C1 segment of cervical spinal cord (tissue), 14 donors: ENCODE measurements around the gene LIX1L.

Source experiments
- DNase-seq, 14 donors: peaks; one replicate each; lab custom pipeline; 2025; lab: John Stamatoyannopoulos, UW

Gene LIX1L

DNA sequence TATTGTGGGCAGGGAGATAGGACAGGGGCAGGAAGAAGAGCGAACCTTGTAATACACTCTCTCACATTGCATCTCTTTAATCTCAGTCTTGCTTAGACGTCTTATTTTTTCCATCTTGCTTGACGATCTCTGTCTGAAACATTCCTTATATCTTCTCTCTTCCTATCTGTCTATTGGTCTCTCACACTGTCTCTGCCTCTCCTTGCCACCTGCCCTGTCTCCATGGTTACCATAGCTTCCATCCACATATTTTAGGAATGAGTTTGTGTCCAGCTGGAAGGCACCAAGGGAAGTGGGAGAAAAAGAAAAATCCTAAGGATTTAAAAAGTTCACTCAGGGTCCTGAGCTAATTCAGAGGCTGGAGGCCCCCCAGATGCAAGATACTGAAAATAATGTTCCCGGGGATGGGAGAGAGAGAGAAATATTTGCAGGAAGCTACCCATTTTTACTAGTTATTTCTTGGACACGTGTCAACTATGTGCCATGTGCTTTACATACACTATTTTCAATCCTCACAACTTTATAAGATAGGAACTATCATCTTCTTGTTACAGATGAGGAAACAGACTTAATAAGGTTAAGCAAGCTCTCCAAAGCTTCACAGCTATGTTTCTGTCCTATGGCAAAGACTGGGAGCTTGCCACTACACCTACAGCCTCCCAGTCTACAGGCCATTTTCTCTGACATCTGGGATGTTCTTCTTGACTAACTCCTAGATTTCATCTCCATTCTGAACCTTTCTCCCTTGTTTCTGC is 5.6 kb upstream of the LIX1L start:
- DNase-seq = peak in 1 of 14 donors; percentile 81

DNA sequence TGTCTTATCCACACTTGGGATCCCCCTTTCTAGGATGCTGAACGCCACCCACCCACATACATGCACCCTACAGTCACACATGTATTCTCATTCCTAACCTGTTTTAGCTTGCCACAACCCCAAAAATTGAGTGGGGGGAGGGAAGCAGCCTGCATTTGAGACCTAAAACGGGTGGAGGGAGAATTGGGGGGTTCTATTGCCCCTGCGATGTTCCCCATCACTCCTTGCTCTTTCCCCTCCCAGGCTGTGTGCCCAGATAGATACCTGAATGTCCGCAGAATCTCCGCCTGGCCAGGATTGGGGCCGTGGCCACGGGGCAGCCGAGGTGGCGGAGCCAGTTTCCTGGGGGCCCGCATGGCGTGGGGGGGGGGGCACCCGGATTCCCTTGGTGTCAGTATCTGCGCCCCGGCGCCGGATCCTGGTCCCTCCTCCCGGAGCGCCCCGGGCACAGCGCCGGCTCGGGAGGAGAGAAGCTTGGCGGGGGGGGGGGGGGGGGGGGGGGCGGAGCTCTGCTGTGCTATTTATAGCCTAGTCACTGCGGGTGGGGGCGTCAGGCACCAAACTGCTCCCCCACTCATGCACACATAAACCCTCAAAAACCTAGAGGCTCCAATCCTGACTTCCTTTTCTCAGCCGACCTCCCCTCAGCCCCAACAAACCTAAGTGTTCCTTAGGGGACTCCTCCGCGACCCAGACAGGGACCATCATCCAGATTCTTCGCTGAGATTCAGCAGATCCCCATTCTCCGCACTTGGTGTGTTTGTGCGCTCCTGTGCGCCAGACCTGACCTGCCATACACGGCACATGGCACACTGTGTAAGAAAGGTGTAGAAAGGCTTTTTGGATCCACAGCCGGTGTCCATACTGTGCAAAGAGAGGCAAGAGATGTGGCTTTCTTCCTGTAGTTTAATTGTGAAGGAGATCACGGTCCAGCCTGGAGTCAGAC is 4.6 kb upstream of the LIX1L start:
- DNase-seq = peak in 12 of 14 donors; percentile 42 to 88 (median 66)

DNA sequence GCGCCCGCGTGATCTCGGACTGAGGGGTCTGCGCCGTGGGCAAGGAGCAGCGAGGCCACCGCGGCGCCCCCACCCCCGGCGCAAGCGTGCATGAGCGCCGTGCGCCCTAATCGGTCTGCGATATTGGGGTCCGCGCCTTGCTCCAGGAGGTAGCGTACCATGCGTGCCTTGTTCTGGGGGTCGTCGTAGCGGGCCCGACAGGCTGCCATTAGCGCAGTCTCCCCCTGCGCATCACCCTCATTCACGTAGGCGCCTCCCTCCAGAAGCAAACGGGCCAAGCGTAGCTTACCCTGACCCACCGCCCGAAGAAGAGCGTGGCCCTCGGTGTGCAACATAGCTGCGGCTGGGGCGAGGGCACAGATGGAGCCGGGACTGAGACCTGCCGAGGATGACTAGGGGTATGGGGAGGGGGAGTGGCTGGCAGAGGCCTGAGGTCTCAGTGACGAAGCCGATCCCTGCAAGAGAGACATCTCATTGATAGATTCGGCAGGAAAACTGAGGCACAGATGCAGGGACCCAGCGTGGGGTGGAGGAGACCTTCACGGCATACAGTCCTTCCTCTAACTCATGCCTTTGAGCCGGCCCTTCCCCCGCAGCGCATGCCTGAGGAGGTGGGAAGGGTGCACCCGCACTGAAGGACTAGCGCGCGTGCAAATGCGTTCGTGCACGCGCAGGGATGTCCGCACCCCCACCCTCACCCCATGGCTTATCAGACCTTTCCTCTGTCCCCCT is 3.8 kb upstream of the LIX1L start:
- peak in 8 of 14 donors; percentile 32 to 76 (median 46) for DNase-seq

DNA sequence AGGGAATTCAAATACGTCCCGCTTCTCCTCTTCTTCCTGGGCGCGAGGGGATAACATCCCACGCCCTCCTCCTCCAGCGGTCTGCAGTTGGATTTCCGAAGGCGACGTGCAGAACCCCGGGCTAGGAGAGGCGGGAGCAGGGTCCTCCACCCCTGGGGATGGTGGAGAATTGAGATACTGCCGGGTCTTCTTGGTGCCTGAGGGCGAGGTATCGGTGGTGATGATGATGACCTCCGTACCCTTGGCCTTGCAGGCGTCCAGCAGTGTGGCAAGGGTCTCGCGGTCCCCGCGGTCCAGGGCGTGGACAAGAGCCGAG is 3.2 kb upstream of the LIX1L start:
- peak in 1 of 14 donors; percentile 53 for DNase-seq

DNA sequence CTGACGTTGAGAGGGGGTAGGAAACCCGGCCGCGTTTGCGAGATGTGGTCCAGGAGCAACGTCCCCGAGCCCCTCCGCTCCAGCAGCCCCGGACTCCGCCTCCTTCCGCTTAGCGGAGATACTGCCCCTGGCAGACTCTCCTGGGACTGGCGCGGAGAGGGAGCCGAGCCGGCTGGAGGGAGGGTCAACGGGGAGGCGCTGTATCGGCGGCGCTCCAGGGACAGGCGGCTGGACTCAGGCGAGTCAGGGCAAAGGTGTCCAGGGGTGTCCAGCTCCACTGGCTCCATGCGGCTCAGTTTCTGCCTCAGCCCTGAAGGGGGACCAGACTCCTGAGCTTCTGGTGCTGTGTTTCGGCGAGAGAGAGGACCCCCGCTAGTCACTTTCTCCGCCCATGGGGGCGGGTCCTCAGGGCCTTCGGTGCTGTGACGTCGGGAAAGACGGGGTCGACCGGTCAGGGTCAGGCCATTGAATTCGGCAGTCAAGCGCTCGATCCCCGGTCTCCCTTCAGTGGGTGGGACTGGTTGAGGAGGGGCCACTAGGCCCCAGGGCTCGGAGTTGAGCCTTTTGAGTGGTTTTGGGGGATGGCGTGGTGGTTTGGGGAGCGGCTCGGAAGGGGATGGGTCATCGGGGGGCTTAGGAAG is 2.8 kb upstream of the LIX1L start:
- DNase-seq = peak in 12 of 14 donors; percentile 25 to 83 (median 69)

DNA sequence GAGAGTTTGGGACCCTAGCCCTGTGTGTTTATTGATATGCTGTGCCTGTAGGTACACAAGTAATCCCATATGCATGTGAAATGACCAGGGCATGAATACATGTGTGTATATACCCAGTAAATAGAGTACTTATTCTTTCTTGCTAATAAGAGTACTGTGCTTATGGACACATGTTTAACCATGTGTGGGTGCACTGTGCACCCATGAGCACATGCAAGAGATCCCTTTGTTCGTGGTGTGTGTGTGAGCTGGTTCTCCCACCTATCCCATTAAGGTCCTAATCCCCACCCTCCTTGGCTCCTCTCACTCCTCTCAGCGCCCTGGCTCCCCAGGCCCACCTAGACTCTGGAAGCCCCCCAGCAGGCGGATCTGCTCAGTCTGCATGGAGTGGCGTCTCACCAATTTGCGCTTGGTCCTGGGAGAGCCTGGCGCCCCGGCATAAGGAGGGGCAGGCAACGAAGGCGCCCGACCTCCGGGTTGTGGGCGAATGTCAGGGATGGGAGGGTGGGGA is 2.2 kb upstream of the LIX1L start:
- peak in 2 of 14 donors; percentile 35 to 50 for DNase-seq

DNA sequence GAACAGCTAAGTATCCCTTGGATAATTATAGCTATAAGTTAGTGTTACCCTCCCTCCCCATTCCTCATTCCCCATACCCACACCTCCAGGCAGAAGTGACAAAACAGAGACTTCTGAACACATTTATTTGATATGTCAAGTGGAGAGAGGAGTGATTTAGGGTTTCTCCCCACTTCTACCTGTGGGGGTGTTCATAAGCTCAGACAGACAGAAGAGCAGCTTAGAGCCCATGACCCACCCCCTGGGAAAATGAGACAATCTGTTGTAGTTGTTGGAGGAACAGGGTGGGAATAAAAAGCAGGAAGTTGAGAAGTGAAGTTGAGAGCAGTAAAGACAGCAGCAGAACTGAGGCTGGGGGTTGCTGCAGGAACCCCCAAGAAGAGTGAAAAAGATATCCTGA is 1.5 kb upstream of the LIX1L start:
- DNase-seq = peak in 1 of 14 donors; percentile 34

DNA sequence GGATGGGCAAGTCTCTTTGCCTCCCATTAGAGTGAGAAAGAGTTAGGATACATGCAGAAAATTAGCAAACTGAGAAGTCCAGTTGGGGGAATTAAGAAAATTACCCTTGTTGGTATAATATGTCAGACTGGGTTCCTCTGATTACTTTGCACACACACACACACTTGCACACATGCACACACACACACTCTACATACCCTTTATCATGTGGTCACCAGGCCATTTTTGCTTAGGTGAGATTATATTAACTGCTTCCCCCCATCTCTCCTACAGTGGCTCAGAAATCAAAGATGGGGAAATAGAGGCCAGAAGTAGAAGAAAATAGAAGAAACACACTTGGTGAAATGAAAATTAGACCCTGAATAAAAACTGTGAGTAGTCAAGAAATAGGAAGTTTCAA is 917 bp upstream of the LIX1L start:
- DNase-seq = no peak

DNA sequence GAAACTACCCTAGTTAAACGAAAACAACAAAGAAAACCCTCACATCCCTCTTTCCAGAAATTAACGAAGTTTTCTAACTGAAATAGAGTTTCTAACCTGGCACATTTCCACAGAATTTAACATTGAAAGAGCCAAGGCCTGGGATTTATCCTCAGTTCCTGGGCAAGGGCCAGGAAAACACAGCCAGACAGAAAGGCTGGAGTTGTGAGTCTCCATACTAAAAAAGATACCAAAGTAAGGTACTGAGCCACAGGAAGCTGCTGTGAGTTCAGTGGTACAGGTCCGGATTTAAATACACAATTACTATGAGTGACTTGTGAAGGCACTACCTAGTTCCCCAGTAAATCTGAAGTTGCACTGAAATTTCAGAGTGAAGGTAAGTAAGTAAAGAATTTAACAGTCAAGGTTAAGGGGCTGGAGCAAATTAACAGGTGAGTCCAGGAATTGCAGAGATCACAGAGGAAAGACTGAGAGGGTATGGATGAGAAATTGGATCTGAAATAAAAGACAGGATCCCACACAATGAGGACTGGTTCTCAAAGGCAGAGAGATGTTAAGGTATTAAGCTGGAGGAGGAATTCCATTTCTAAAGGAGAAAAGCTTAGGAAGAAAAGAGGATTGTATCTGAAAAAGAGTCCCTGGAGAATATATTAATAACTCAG is 905 bp downstream of the LIX1L start:
- peak in 3 of 14 donors; percentile 9 to 38 (median 22) for DNase-seq

DNA sequence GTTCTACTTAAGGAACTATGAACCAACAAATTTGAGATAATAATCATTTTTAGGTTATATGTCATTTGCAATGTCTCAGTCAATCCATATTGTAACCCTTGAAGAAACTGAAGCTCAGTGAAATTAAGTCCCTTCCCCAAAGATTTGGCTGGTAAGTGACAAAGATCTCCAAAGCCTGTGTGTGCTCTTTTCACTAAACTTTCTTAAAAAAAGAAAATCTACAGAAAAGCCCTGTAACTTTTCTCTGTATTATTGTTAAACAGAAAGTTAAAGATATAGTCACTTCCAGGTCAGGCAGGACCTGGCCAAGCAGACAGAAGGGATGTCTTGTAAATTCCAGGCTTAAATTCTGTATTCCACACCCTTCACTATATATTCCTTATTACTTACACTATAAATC is 1.5 kb downstream of the LIX1L start:
- no peak for DNase-seq

DNA sequence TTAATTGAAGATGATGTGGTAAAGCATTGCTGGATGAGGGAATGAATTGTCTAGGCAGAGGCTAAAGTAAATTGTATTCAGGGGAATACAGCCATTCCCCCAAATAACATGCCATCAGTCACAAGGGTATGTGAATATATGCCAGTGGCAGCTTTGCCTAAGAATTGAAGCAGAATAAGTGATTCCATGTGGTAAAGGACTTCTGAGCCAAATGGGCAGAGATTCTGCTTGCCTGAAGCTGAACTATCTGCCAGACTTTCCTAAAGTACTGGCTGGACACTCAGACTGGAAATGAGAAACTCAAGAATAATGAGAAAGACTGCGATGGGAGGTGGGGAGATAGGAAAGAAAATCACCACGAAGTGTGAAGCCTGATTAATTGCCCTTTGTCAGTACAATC is 2.4 kb downstream of the LIX1L start:
- peak in 4 of 14 donors; percentile 2 to 29 (median 11) for DNase-seq

DNA sequence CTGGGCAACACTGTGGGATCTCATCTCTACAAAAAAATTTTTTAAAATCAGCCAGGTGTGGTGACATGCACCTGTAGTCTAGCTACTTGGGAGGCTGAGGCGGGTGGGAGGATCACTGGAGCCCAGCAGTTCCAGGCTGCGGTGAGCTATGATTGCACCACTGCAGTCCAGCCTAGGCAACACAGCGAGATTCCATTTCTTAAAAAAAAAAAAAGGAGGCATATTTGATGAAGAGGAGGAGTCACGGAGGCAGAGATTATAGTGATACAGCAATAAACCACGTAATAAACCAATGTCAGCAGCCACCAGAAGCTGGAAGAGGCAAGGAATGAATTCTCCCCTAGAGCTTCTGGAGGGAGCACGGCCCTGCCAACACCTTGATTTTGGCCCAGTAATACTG is 4.0 kb downstream of the LIX1L start:
- no peak for DNase-seq

DNA sequence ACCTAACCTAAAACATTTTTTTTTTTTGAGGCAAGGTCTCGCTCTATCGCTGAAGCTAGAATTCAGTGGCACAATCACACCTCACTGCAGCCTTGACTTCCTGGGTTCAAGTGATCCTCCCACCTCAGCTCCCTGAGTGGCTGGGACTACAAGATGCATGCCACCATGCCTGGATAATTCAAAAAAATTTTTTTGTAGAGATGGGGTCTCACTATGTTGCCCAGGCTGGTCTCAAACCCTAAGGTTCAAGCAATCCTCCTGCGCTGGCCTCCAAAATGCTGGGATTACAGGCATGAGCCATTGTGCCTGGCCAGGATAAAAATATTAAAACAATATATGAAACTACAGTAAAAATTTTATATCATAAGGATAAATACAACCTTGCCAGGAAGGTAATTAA is 4.9 kb downstream of the LIX1L start:
- DNase-seq = no peak

DNA sequence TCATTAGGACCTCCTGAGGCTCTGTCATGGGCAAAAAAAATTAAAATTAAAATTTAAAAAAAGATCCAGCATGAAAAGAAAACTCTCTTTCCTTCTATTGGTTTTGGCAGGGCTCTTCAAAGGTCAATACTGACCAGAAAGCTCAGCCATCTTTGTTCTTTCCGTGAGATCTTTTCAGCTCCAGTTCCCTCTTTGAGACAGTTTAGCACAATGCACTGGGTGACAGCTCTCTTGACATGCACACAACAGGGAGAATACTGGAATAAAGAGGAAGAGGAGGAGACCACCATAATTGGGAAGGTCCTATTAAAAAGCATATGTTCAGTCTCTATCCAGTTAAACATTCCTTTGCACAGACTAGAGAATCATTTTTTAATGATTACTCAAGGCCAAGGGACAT is 6.3 kb downstream of the LIX1L start:
- no peak for DNase-seq

DNA sequence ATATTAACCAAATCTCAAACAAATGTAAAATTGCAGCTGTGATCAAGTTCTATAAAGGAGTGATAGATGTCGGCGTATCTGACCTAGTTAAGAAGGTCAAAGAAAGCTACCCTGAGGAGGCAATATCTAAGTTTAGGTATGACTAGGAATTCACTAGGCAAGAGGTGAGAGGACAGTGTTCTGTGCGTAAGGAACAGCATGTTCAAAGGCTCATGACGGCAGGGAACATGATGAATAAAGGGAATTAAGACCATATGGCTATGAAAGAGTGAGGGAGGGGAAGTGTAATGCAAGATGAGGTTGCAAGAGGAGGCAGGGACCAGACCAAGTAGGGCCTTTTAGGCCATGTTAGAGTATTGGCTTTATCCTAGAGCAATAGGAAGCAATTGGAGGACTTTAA is 8.6 kb downstream of the LIX1L start:
- DNase-seq = no peak

DNA sequence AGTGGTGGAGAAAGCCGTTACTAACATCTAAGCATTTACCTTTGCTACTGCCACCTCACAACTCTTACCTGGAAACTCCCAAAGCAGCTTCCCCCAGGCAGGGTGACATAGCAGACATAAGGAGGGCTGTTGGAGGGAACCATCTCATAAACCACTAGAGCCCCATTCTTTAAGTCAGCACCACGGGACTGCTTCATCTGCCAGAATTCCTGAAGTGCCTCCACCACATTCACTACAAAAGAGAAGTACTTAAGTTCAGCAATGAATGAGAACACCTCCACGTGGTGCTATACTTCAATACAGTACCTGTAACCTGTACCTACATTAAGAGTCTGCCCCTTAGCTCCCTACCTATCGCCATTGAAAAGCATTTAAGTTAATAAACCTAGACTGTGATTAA is 10.3 kb downstream of the LIX1L start:
- DNase-seq = no peak

DNA sequence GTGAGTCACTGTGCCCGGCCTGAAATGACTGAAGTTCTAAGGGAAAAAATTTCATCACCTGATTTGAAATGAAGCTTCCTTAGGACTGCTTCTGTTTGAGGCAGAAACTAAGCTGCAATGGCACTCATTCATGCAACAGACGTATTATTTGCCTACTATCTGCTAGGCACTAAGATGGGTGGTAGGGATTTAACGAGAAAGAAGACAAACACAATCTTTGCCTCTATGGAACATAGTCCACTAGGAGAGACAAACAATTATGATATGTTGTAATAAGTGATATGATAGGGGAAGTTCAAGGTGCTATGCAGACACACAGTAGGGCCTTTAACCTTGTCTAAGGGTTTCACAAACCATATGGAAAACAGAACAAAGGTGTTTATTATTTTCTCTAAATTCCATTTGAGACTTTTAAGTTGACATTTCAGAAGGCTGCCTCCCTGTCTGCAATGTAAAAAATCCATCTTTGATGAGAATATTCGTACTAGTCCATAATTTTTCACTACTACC is 11.3 kb downstream of the LIX1L start:
- no peak for DNase-seq

DNA sequence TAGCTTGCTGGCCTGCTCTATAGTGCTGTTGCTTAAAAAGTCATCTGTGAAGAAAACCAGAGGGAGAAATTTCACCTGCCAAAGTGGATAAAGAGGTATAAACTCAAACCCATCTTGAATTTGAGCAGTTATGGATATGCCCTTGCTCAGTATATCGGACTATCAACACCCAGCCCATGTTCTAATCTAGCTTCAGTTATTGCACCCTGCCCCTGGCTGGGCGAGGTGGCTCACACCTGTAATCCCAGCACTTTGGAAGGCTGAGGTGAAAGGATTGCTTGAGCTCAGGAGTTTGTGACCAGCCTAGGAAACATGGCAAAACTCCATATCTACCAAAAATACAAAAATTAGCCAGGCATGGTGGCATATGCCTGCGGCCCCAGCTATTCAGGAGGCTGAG is 13.3 kb downstream of the LIX1L start:
- DNase-seq = no peak

DNA sequence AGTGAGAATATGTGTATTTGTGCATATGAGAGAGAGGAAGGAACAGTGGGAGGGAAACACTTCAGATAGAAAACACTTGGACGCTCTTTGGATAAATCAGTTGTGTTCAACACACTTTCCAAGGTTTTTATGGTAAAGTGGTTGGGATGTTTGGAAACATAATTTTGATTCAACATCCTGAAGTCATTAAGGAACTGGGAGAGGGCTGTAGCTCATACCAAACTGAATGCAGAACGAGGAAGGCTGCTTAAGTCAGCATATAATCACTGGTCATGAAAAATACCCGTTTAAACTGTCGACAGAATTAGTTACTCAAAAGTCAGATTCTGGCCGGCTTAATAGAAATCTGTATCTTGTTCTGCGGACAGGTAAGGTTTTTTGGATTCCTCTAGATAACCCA is 14.9 kb downstream of the LIX1L start:
- DNase-seq = no peak

DNA sequence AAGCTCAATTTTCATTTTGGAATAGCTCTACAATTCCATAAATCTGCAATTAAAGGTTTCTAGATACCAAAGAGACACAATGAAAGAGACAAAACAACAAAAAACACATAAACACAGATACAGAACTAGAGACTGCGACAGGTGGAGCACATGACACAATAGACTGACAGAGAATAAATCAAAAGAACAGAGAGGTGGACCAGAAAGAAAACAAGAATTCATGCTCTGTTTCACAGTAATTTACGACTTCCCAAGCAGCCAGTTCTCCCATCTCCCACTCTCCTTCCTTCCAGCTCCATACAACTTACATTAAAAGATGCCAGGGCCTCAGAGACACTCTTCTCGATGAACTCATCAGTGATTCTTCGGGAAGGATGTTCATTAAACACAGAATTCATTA is 15.4 kb downstream of the LIX1L start:
- no peak for DNase-seq

DNA sequence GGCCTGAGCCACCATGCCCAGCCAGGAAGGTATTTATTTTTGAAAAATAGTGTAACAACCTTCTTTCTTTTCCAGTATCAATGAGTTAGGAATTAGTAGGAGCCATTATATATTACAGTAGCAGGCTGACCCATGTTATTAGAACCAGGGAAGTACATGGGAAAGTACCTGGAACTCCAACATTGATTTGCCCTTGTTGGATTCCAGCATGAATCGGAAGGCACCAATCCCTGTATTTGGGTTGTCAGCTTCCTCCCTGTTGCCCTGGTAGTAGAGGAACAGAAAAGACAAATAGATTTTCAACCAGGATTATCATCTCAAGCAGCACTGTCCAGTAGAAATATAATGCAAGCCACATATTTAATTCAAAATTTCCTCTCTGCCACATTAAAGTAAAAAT is 20.4 kb downstream of the LIX1L start:
- DNase-seq = no peak
